Neuronal stem cell (in vitro differentiated cells): ENCODE results near the gene FAM241A.

Experiments
- DNase-seq: peaks from one replicate; pipeline ENCODE4 v3.0.0-alpha.2; 2013; ENCODE audit warnings: low spot score
- H2AFZ ChIP-seq: one replicate; pipeline ENCODE4 v1.6.1; 2013; ENCODE audit warnings: mild to moderate bottlenecking, low read length, inconsistent platforms
- H2AK5ac ChIP-seq: 2 replicates; pipeline ENCODE4 v1.6.1; 2013; ENCODE audit warnings: low read depth, mild to moderate bottlenecking, inconsistent platforms, low read length, moderate library complexity, mixed read lengths
- H2BK120ac ChIP-seq: 2 replicates; pipeline ENCODE4 v1.6.1; 2013; ENCODE audit warnings: low read depth, mild to moderate bottlenecking, inconsistent platforms, low read length, moderate library complexity, mixed read lengths
- H2BK12ac ChIP-seq: one replicate; pipeline ENCODE4 v1.6.1; 2013; ENCODE audit warnings: low read length, inconsistent platforms
- H2BK15ac ChIP-seq: 2 replicates; pipeline ENCODE4 v1.6.1; 2013; ENCODE audit warnings: mild to moderate bottlenecking, low read length, inconsistent platforms, mixed read lengths
- H2BK5ac ChIP-seq: one replicate; pipeline ENCODE4 v1.6.1; 2013; ENCODE audit warnings: inconsistent platforms, mild to moderate bottlenecking, low read length, moderate library complexity
- H3K14ac ChIP-seq: one replicate; pipeline ENCODE4 v1.6.1; 2013; ENCODE audit warnings: low read length, inconsistent platforms
- H3K18ac ChIP-seq: 2 replicates; pipeline ENCODE4 v1.6.1; 2013; ENCODE audit warnings: low read length, inconsistent platforms
- H3K23ac ChIP-seq: 2 replicates; pipeline ENCODE4 v1.6.1; 2013; ENCODE audit warnings: low read depth, mild to moderate bottlenecking, mixed read lengths, low read length, inconsistent platforms; ENCODE audit not compliant: poor library complexity
- H3K27ac ChIP-seq: replicated peaks from 3 replicates; pipeline ENCODE4 v1.5.1; 2013; ENCODE audit warnings: low read length, inconsistent platforms
- H3K27me3 ChIP-seq, 3 experiments: 2 replicates each; pipeline ENCODE4 v1.6.1; 2013; ENCODE audit warnings: low read length in 3 of 3, mild to moderate bottlenecking in 2 of 3, inconsistent platforms in 1 of 3, low read depth in 1 of 3, mixed read lengths in 1 of 3, moderate library complexity in 1 of 3; ENCODE audit not compliant: control insufficient read depth in 3 of 3, insufficient read depth in 3 of 3
- H3K36me3 ChIP-seq, 2 donors: replicated peaks in 1 of 2; 2 replicates each; pipeline ENCODE4 v1.6.1; 2013; ENCODE audit warnings: low read length in 2 of 2; ENCODE audit not compliant: control insufficient read depth in 2 of 2, insufficient read depth in 2 of 2
- H3K4ac ChIP-seq: 2 replicates; pipeline ENCODE4 v1.6.1; 2013; ENCODE audit warnings: inconsistent platforms, mild to moderate bottlenecking, low read length, moderate library complexity
- H3K4me1 ChIP-seq, 2 donors: 1 replicate in 1 of 2; 2 replicates in 1 of 2; pipeline ENCODE4 v1.6.1; 2013; ENCODE audit warnings: low read length in 2 of 2, low read depth in 1 of 2; ENCODE audit not compliant: control insufficient read depth in 2 of 2, insufficient read depth in 1 of 2
- H3K4me2 ChIP-seq: one replicate; pipeline ENCODE4 v1.6.1; 2013; ENCODE audit warnings: mild to moderate bottlenecking, low read length, inconsistent platforms; ENCODE audit not compliant: insufficient read depth, poor library complexity, severe bottlenecking
- H3K4me3 ChIP-seq, 2 donors: 2 replicates each; pipeline ENCODE4 v1.5.1; 2013; ENCODE audit warnings: low read length in 2 of 2, mild to moderate bottlenecking in 2 of 2, inconsistent platforms in 1 of 2, moderate library complexity in 1 of 2
- H3K79me1 ChIP-seq: one replicate; pipeline ENCODE4 v1.6.1; 2013; ENCODE audit warnings: low read depth, mild to moderate bottlenecking, inconsistent platforms, low read length, moderate library complexity
- H3K9ac ChIP-seq: one replicate; pipeline ENCODE4 v1.6.1; 2013; ENCODE audit warnings: mild to moderate bottlenecking, low read depth, low read length, inconsistent platforms; ENCODE audit not compliant: poor library complexity
- H3K9me3 ChIP-seq, 2 donors: replicated peaks in 1 of 2; 2 replicates each; pipeline versions ENCODE3 to v1.6.1; 2013; ENCODE audit warnings: low read length in 2 of 2, mild to moderate bottlenecking in 2 of 2, inconsistent platforms in 1 of 2, low read depth in 1 of 2, mixed read lengths in 1 of 2, moderate library complexity in 1 of 2; ENCODE audit not compliant: control insufficient read depth in 2 of 2, insufficient read depth in 1 of 2
- H4K8ac ChIP-seq: one replicate; pipeline ENCODE4 v1.6.1; 2013; ENCODE audit warnings: low read depth, mild to moderate bottlenecking, inconsistent platforms, low read length, moderate library complexity
- H4K91ac ChIP-seq: one replicate; pipeline ENCODE4 v1.6.1; 2013; ENCODE audit warnings: low read length, low read depth, mild to moderate bottlenecking, inconsistent platforms; ENCODE audit not compliant: poor library complexity
- whole genome bisulfite sequencing, 2 donors: extraction: QIAGEN DNeasy Blood & Tissue Kit; methylation state at CpG; one replicate each; pipeline ENCODE4 v1.1.7; 2013; ENCODE audit warnings: missing lambda C conversion rate in 2 of 2, mixed read lengths in 1 of 2; ENCODE audit not compliant: insufficient read length in 2 of 2, insufficient replicate concordance in 1 of 2; ENCODE audit errors: extremely low coverage in 2 of 2; 5-methylcytosine and 5-hydroxymethylcytosine counted together

FAM241A gene

GRCh38 chr4:112118742-112119352, 26.4 kb upstream of the FAM241A start:
- H2BK12ac ChIP-seq = no peak overlapping the region

DNA sequence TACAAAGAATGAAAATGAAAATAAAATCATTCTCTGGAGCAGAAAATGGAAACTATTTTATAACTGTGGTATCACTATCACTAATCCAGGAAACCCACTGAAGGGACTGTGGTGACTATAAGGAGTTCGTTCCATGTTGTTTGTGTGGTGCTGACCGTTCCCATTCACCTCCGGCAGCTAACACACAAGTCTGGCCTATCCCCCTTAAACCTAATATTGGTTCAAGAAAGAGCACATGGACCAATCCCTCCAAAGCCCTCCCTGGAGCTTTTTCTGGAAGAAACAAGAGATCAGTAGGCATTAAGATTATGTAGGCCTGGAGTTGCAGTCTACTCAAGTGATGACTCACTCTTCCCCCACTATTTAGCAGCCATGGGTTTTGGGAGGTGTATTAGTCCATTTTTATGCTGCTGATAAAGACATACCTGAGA, 25.9 kb upstream of the FAM241A start:
- no peak overlapping the region for H3K27ac ChIP-seq
- no peak overlapping the region for H4K91ac ChIP-seq
- H3K9ac ChIP-seq = no peak overlapping the region
- H3K14ac ChIP-seq = no peak overlapping the region
- no peak overlapping the region for H2AFZ ChIP-seq
- no peak for DNase-seq
- no peak overlapping the region for H3K23ac ChIP-seq
- no peak overlapping the region for H2BK120ac ChIP-seq
- H3K4me2 ChIP-seq = no peak overlapping the region
- no peaks in the 10 kb centered on the region for H3K9me3 ChIP-seq
- H2AK5ac ChIP-seq = no peak overlapping the region
- no peaks in the 10 kb centered on the region for H3K79me1 ChIP-seq
- H3K4me3 ChIP-seq = no peak overlapping the region
- no peaks in the 10 kb centered on the region for H3K27me3 ChIP-seq
- H3K4ac ChIP-seq = no peak overlapping the region
- H2BK15ac ChIP-seq = no peak overlapping the region
- H3K4me1 ChIP-seq = no peaks in the 10 kb centered on the region
- WGBS, 2 donors = no CpG with 5 or more reads among the region's 3 CpGs
- H4K8ac ChIP-seq = no peak overlapping the region
- no peaks in the 10 kb centered on the region for H3K36me3 ChIP-seq
- no peak overlapping the region for H2BK5ac ChIP-seq
- H3K18ac ChIP-seq = no peak overlapping the region
- no peak overlapping the region for H2BK12ac ChIP-seq

More at GRCh38 chr4:112118742-112119352, 26.4 kb upstream of the FAM241A start:
- Histone ChIP-seq H2AK5ac (no peak overlapping the region), H3K27ac (no peak overlapping the region), H3K4ac (no peak overlapping the region), H4K8ac (no peak overlapping the region), H3K36me3 (no peaks in the 10 kb centered on the region), H3K4me3 (no peak overlapping the region), H3K9me3 (no peaks in the 10 kb centered on the region), H3K23ac (no peak overlapping the region), H3K14ac (no peak overlapping the region), H3K4me2 (no peak overlapping the region), H3K27me3 (no peaks in the 10 kb centered on the region), H2BK120ac (no peak overlapping the region), H3K4me1 (no peaks in the 10 kb centered on the region), H2BK15ac (no peak overlapping the region), H2AFZ (no peak overlapping the region), H2BK5ac (no peak overlapping the region), H3K18ac (no peak overlapping the region), H3K79me1 (no peaks in the 10 kb centered on the region), H3K9ac (no peak overlapping the region), H4K91ac (no peak overlapping the region)
- WGBS, 2 donors = no CpG with 5 or more reads among the region's 1 CpG
- DNase-seq = no peak

- Histone ChIP-seq H2BK15ac (no peak overlapping the region), H2BK12ac (no peak overlapping the region), H3K9ac (no peak overlapping the region), H3K14ac (no peak overlapping the region), H3K9me3 (no peaks in the 10 kb centered on the region), H2BK5ac (no peak overlapping the region), H2BK120ac (no peak overlapping the region), H3K4me3 (no peak overlapping the region), H3K79me1 (no peaks in the 10 kb centered on the region), H4K8ac (no peak overlapping the region), H2AFZ (no peak overlapping the region), H3K27ac (no peak overlapping the region), H4K91ac (no peak overlapping the region), H3K36me3 (no peaks in the 10 kb centered on the region), H3K23ac (no peak overlapping the region), H3K27me3 (no peaks in the 10 kb centered on the region), H3K4ac (no peak overlapping the region), H2AK5ac (no peak overlapping the region), H3K4me1 (no peaks in the 10 kb centered on the region), H3K18ac (no peak overlapping the region), H3K4me2 (no peak overlapping the region)
- WGBS, 2 donors = no CpG with 5 or more reads among the region's 2 CpGs
- DNase-seq = no peak
These were observed 25.2 kb upstream of the FAM241A start for GRCh38 chr4:112120021-112120420.

- Histone ChIP-seq H3K18ac (no peak overlapping the region), H2BK5ac (no peak overlapping the region), H3K79me1 (no peaks in the 10 kb centered on the region), H3K27ac (no peak overlapping the region), H3K4me3 (no peak overlapping the region), H3K14ac (no peak overlapping the region), H2BK12ac (no peak overlapping the region), H3K4ac (no peak overlapping the region), H3K36me3 (no peaks in the 10 kb centered on the region), H2BK15ac (no peak overlapping the region), H3K4me2 (no peak overlapping the region), H3K4me1 (no peaks in the 10 kb centered on the region), H2AK5ac (no peak overlapping the region), H4K91ac (no peak overlapping the region), H4K8ac (no peak overlapping the region), H3K23ac (no peak overlapping the region), H2AFZ (no peak overlapping the region), H3K9ac (no peak overlapping the region), H3K9me3 (no peaks in the 10 kb centered on the region), H2BK120ac (no peak overlapping the region), H3K27me3 (no peaks in the 10 kb centered on the region)
- DNase-seq = no peak
- no CpG with 5 or more reads among the region's 3 CpGs for WGBS, 2 donors
These were observed 19.8 kb upstream of the FAM241A start for GRCh38 chr4:112125416-112125815.
